PFSK-1 (cell line): ENCODE results near the gene ADAMTS16.

Experiments
- FOXP2 ChIP-seq: optimal IDR thresholded peaks from 2 replicates; pipeline ENCODE3; 2011; ENCODE audit warnings: borderline replicate concordance, control low read depth, inconsistent platforms; ENCODE audit not compliant: insufficient read depth; ENCODE audit errors: extremely low read length, extremely low read depth
- POLR2AphosphoS5 ChIP-seq: IDR thresholded peaks from 2 replicates; pipeline ENCODE4 v1.6.1; 2012; ENCODE audit warnings: low read depth, mild to moderate bottlenecking, control low read depth, low read length, moderate library complexity
- REST ChIP-seq, 2 experiments: IDR thresholded peaks; 2 replicates each; pipeline versions ENCODE4 v1.6.1 to v1.8.0; 2011 to 2012; ENCODE audit warnings: low read depth in 2 of 2, low read length in 2 of 2, control low read depth in 1 of 2, inconsistent platforms in 1 of 2, mild to moderate bottlenecking in 1 of 2, moderate library complexity in 1 of 2; ENCODE audit not compliant: insufficient read depth in 1 of 2
- SIN3A ChIP-seq: IDR thresholded peaks from 2 replicates; pipeline ENCODE4 v1.6.1; 2012; ENCODE audit warnings: mild to moderate bottlenecking, low read length, moderate library complexity, borderline replicate concordance; ENCODE audit not compliant: insufficient read depth
- TAF1 ChIP-seq: IDR thresholded peaks from 2 replicates; pipeline ENCODE4 v1.6.1; 2012; ENCODE audit warnings: low read length, control low read depth, borderline replicate concordance; ENCODE audit not compliant: insufficient read depth

Gene ADAMTS16

GRCh38 chr5:5159282-5160103, 19.4 kb downstream of the ADAMTS16 start:
- TF ChIP-seq SIN3A (no peak), POLR2AphosphoS5 (no peak), TAF1 (no peak)

- TF ChIP-seq TAF1 (no peak), SIN3A (no peak), FOXP2 (no peak), POLR2AphosphoS5 (no peak), REST (IDR thresholded peaks at IDR 0.05; ENCODE audit: insufficient read depth in 1 of 2, low read depth in 2 of 2, low read length in 2 of 2) (no peak)
Measured at GRCh38 chr5:5164163-5164562, 24.0 kb downstream of the ADAMTS16 start.

- TF ChIP-seq SIN3A (no peak), FOXP2 (no peak), TAF1 (no peak), POLR2AphosphoS5 (no peak), REST (IDR thresholded peaks at IDR 0.05; ENCODE audit: insufficient read depth in 1 of 2, low read depth in 2 of 2, low read length in 2 of 2) (no peak)
Measured at GRCh38 chr5:5165541-5166002, 25.4 kb downstream of the ADAMTS16 start.

DNA sequence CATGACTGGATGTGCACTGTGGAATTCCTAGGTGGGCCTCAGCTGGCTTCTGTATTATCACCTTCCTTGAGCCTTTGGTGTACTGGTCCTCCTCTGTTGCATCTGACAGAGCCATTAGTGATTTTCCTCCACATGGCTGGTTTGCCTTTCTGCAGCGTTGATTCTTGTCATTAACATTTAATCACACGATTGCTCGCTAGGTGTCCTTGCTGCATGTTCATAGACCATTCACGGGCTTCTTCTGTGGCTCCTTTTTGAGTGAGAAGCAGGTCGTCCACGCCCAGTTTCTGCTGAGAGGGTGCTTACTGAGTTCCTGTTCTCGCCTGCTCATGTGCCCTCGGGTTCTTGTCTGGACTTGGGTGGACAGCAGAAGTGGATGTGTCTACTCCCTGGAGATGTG, 29.3 kb downstream of the ADAMTS16 start:
- no peak for TF ChIP-seq TAF1
- TF ChIP-seq REST (IDR thresholded peaks at IDR 0.05; ENCODE audit: insufficient read depth in 1 of 2, low read depth in 2 of 2, low read length in 2 of 2), result no peak
- no peak for TF ChIP-seq POLR2AphosphoS5
- TF ChIP-seq SIN3A, result no peak
- TF ChIP-seq FOXP2, result no peak

DNA sequence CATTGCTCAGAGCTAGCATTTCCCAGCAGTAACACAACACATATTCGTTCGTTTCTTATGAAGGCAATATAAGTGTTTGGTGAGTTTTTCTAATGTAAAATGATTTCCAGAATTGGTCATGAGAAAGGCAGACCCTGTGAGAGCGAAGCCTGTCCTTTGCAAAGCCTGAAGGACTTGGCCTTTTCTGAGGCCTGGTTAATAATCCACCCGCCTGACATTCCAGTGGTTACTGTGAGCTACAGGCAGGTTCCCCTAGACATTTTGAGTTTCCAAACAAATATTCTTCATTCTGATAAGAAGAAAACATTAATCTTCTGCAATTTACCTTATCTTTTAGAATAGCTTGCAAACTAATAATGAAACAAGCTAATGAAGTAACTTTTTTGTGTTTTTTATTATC, 38.0 kb downstream of the ADAMTS16 start:
- TF ChIP-seq POLR2AphosphoS5 (no peak), SIN3A (no peak), REST (IDR thresholded peaks at IDR 0.05; ENCODE audit: insufficient read depth in 1 of 2, low read depth in 2 of 2, low read length in 2 of 2) (no peak), FOXP2 (no peak), TAF1 (no peak)
